ENCODE data around the gene OR6J1.
"Not testable (repeated sequence)": the region's sequence is repeated elsewhere in the genome, so short reads cannot be mapped to it uniquely, and the experiment has no call there.

Gene OR6J1

DNA sequence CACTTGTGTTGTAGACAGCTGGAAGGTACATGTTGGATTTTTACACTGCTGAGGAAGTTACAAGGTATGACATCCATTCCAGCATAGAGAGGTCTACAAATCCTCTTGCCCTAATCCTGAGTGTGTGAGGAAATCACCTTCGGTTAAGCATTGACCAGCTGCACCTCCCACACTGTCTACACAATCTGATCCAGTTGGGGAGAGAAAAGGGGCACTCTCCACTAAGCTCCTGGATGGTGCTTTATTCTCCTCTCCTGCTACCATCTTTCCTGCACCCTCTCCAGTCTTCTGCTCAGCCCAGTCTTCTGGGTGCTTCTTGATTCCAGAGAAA lies at the start of gene OR6J1:
Gene OR6J1, minus strand, starts transcription at position 48 of the 331 bp plus-strand sequence. CDS start 9,541 bp downstream, outside the sequence.
- no peak for DNase-seq

DNA sequence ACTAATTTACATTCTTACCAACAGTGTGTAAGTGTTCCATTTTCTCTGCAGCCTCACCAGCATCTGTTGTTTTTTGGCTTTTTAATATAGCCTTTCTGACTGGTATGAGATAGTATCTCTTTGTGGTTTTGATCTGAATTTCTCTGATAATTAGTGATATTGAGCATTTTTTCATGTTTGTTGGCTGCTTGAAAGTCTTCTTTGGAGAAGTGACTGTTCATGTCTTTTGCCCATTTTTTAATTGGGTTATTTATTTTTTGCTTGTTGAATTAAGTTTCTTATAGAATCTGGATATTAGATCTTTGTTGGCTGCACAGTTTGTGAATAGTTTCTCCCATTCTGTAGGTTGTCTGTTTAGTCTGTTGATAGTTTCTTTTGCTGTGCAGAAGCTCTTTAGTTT lies 48.0 kb upstream of the OR6J1 start:
- no peak for DNase-seq

DNA sequence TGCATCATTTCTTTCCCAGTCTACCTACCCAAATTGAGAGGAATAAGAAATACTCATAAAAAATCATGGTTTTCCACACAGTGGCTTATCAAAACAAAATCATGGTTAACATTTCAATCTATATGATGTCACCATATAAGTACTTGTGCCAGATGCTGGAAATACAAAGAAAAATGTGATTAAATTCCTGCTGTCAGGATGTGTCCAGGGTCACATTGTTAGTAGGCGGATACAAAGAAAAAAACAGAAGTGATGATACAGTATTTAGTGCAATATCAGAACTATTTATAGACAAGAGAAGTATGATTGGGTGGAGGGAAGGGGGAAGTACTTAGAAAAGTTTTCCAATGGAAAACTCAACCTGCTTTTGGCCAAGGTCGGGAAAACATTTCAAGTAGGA lies 47.0 kb upstream of the OR6J1 start:
- peak; percentile 95 for DNase-seq

DNA sequence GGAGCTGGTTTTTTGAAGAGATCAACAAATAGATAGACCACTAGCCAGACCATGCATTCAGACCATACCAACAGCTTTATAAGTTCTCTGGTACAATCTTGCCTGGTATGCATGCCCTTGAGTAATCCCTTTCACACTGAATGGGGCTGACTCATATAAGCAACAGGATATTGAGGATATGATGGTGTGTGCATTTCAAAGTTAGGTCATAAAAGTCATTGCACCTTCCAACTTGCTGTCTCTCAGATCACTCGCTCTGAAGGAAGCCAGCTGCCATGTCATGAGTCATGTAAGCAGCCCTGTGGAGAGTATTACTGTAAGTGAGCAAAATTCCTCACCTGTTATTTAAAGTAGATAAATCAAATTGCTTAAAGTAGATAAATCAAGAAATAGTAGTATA lies 45.0 kb upstream of the OR6J1 start:
- DNase-seq, result peak; percentile 99

DNA sequence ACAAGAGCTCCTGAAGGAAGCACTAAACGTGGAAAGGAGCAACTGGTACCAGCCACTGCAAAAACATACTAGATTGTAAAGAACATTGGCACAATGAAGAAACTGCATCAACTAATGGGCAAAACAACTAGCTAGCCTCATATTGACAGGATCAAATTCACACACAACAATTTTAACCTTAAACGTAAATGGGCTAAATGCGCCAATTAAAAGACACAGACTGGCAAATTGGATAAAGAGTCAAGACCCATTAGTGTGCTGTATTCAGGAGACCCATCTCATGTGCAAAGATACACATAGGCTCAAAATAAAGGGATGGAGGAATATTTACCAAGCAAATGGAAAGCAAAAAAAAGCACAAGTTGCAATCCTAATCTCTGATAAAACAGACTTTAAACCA lies 43.8 kb upstream of the OR6J1 start:
- not testable (repeated sequence) for DNase-seq

DNA sequence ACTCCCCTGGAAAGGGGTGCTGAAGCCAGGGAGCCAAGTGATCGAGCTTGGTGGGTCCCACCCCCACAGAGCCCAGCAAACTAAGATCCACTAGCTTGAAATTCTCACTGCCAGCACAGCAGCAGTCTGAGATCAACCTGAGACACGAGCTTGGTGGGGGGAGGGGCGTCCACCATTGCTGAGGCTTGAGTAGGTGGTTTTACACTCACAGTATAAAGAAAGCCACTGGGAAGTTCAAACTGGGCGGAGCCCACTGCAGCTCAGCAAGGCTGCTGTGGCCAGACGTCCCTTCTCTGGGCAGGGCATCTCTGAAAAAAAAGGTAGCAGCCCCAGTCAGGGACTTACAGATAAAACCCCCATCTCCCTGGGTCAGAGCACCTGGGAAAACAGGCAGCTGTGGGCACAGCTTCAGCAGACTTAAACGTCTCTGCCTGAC lies 42.0 kb upstream of the OR6J1 start:
- not testable (repeated sequence) for DNase-seq

DNA sequence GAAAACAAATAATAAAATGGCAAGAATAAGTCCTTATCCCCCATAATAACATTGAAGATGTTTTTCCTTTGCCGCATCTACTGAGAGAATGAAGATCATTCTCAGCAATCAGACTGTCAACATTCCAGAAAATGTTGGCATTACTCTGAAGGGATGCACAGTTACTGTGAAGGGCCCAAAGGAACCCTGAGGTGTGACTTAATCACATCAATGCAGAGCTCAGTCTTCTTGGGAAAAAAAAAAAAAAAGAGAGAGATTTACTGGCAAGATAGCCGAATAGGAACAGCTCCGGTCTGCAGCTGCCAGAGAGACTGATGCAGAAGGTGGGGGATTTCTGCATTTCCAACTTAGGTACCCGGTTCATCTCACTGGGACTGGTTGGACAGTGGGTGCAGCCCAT lies 41.3 kb upstream of the OR6J1 start:
- DNase-seq, result no peak

DNA sequence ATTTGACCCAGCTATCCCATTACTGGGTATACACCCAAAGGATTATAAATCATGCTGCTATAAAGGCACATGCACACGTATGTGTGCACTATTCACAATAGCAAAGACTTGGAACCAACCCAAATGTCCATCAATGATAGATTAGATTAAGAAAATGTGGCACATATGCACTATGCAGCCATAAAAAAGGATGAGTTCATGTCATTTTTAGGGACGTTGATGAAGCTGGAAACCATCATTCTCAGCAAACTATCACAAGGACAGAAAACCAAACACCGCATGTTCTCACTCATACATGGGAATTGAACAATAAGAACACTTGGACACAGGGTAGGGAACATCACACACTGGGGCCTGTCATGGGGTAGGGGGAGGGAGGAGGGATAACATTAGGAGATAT lies 39.3 kb upstream of the OR6J1 start:
- not testable (repeated sequence) for DNase-seq

DNA sequence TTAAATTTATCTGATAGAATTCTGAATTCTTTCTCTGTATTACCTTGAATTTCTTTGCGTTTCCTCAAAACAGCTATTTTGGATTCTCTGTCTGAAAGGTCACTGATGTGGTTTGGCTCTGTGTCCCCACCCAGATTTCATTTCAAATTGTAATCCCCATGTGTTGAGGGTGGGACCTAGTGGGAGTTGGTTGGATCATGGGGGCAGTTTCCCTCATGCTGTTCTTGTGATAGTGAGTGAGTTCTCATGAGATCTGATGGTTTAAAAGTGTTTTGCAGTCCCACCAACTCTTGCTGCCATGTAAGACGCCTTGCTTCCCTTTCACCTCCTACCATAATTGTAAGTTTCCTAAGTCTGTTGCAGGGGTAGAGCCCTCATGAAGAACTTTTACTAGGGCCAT lies 34.1 kb upstream of the OR6J1 start:
- DNase-seq, result no peak

DNA sequence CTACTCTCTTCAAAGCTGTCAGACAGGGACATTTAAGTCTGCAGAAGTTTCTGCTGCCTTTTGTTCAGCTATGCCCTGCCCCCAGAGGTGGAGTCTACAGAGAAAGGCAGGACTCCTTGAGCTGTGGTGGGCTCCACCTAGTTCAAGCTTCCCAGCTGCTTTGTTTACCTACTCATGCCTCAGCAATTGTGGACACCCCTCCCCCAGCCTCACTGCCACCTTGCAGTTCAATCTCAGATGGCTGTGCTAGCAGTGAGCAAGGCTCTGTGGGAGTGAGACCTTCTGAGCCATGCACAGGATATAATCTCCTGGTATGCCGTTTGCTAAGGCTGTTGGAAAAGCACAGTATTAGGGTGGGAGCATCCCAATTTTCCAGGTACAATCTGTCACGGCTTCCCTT lies 33.4 kb upstream of the OR6J1 start:
- not testable (repeated sequence) for DNase-seq

DNA sequence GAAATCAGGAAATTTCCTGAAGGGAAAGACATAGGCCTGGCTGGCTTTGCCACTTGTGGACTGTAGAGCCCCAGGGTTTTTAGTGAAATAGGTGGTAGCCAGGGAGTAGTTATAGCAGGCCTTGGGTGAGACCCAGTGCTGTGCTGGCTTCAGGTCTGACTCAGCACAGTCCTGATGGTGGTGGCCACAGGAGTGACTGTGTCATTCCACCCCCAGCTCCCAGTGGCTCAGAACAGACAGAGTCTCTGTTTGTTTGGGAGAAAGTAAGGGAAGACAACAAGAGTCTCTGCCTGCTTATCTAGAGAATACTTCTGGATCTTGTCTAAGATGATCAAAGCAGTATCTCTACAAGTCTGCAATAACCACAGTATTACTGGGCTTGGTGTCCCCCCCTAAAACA lies 27.5 kb upstream of the OR6J1 start:
- no peak for DNase-seq

DNA sequence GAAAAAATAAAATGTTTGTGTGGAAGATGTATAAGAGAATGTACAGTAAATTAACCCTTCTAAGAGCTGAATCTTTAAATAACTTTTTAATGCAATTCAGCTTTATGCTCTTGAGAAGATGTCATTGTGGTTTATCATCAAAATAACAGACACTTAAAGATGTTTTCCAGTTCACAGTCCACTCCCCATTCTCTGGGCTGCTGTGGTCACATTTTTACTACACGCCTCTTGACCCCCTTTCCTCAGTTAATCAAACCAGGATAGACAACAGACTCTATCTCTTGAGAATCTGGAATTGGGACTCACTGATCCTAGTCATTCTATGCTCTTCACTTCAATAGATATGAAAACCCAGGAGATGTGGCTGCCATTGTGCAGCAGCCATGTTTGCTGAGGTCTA lies 24.7 kb upstream of the OR6J1 start:
- no peak for DNase-seq

DNA sequence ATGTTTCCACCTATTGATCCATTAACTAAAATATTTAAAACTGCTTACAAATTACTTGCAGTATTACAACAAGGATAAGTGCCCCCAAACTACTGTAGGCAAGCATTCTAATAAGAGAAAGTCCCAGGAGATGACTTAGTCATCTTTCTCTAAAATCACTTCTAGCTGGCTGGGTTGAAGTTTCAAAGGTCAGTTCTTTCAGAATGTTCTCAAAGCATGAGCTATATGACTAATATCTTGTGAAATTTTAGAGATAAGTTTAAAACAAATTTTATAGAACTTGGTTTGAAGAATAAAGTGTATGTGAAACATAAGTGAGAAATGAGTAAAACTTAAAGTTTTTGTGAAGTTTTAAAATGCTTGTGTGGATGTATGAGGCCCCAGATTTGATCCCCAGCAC lies 24.3 kb upstream of the OR6J1 start:
- DNase-seq, result peak; percentile 80

DNA sequence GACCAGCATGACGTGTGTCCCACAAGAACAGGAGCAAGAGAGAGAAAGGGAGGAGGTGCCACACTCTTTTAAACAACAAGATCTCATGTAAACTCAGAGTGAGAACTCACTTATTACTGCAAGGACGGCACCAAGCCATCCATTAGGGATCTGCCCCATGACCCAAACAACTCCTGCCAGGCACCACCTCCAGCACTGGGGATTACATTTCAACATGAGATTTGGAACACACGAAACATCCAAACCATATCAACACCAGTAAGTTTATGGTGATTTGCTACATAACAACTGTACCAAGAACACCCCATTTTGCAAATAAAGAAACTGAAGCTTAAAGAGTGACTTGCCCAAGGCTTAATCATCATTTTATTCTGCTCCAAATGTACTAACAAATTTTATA lies 23.7 kb upstream of the OR6J1 start:
- no peak for DNase-seq

DNA sequence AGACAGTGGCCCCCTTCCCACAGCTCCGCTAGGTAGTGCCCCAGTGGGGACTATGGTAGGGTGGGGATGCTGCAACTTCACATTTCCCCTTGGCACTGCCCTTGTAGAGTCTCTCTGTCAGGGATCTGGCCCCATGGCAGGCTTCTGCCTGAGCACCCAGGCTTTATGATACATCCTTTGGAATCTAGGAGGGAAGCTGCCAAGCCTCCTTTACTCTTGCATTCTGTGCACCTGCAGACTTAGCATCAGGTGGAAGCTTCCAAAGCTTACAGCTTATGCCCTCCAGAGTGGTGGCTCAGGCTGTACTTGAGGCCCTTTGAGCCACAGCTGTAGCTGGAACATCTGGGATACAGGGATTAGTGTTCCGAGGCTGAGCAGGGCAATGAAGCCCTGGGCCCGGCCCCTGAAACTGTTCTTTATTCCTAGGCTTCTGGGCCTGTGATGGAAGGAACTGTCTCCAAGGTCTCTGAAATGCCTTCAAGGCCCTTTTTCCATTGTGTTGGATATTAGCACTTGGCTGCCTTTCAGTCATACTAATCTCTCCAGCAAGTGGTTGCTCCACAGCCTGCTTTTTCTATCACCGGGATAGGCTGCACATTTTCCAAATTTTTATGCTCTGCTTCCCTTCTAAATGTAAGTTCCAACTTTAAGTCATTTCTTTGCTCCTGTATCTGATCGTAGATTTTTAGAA lies 22.2 kb upstream of the OR6J1 start:
- DNase-seq, result no peak

DNA sequence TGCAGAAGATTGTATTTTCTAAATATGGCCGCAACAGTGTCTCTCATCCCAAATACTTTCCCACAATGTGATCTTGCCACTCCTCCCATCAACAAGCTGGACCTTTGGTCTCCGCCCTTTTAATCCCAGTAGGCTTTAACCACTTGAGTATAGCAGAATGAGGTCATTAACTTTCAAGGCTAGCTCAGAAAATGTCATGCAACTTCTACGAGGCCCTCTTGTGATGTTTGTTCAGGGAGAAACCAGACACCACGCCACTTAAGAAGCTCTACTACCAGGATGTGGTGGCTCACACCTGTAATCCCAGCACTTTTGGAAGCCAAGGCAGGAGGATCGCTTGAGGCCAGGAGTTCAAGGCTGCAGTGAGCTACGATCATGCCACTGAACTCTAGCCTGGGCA lies 20.1 kb upstream of the OR6J1 start:
- DNase-seq, result peak; percentile 35

DNA sequence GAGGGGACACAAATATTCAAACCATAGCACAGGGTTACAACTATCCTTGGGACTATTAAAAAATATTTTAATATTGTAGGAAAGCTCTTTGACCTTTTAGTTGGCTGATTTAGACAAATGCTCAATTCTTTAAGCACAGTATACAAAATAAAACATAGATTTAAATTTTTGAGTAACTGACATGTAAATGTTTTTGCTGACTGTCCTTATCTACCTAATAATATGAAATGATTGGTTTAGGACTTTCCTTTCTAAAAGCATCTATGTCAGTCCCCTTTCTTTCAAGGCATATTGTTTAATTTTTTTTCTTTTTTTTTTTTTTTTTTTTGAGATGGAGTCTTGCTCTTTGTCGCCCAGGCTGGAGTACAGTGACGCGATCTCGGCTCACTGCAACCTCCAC lies 16.5 kb upstream of the OR6J1 start:
- DNase-seq, result no peak

DNA sequence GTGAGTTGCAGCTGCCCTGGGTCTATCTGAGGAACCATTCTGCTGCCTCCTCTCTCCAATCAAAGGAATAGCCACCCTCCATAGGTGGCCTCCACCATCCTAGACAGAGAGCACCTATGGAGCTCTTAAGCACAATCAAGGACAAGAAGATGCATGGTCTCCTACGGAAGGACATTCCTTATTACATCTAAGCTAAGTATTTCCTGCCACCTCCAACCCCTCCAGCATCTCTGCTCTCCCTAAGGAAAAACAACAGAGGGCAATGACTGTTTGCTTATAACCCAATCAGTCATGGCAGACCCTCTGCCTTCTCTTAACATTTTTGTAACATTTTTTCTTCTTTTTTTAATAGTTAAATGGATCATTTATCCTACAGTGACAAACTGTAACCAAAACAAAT lies 14.8 kb upstream of the OR6J1 start:
- DNase-seq, result no peak

DNA sequence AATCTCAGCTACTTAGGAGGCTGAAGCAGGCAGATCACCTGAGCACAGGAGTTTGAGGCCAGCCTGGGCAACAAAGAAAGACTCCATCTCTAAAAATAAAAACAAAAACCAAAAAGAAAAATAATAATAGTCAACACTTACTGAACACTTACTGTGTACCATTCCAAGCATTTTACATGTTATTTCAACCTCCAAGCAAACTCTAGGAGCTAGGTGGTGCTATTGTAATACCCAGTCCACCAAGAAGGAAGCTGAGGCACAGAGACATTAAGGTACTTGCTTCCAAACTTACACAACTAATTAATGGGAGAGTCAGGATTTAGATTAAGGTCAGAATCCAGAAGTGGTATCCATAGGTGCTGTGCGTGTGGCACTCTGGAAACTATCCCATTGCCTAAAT lies 13.7 kb upstream of the OR6J1 start:
- peak; percentile 71 for DNase-seq

DNA sequence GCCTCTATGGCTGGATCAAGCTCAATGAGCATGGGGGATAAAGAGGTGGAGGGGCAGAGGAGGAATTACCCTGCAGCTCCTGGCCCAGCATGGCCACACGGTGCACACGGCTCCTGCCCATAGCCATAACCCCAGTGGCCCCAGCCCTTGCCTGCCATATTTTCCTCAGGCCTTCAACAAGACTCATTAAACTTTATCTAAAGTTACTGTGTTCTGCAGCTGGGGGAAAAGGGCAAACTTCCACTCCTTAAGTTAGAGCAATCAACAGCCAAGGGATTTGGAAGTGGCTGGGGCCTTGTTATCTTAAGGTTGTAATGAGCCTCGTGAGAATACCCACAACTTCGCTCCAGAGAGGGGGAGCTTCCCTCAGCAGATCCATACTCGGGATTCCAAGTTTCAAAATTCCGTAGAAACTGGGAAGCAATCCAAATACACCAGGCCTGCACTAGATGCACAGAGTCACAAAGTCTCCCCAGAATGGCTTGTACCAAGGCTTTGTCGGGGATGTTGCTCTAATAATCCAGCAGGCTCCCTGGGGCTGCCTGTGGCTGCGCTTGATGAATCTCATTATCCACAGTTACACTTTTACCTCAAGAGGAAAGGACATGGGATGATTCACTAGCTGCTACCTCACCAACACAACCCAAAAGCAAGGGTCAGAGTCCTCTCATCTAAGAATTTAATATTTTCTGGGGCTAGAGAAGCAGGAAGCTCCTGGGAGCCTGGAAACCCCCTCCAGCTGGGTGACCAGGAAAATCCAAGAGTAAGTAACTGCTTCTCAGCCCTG lies 13.0 kb upstream of the OR6J1 start:
- DNase-seq, result no peak

DNA sequence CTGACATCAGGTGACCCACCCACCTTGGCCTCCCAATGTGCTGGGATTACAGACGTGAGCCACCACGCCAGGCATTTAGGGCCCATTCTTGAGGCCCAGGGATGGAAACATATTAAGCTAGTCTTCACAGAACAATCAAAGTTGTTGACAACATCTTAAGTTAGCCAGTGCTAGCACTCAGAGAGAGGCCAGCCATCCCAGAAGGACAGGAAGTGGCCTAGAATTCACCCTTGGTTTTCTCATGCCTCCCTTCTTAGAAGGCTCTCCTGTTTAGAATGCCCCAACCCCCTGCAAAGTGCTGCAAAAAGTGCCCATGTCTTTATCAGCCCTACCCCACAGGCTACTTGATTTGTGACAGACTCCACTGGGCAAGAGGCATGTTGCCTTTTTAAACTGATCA lies 12.1 kb upstream of the OR6J1 start:
- no peak for DNase-seq

DNA sequence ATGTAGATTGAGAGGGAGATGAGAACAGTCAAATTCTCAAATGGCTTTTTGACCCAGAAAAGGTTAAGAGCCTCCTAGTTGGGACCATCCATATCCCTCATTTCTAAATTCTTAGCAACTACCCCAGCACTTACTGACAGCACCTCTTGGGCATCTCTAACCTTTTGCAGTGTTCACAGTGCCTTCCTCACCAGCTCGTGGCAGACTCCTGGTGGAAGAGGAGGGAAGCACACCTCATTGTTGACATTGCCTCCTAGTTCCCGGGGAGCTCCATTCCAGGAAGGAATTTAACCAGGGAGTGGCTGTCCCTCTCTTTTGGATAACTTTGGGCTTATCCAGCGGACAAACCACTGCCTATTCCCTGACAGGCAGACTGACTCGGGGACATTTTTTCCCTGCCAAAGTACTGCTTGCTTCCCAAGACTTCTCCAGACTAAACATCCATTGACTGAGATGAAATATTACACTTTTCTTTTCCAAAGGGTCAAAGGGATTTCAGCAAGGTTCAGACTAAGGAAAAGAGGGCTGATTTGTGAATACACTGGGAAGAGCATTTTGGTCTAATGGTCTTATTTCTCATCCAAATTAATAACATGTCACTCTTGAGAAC lies 9.0 kb upstream of the OR6J1 start:
- peak; percentile 82 for DNase-seq

DNA sequence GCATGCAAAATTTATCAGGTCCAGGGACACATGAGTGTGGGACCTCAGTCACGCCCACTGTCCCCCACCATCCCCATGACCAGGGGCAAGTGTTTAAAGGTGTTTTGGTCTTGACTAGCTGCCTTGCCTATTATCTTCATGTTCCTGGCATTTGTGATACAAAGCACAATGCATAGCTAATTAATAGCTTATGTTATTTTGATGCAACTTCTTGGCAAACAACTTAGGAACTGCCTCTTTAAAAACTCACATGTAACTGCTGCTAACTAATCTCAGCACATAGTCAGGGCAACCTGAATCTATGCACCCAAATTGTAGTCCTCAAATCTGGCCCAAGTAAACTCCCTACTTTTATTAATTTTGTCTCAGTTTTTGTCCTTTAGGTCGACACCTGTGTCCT lies 7.4 kb upstream of the OR6J1 start:
- DNase-seq, result no peak

DNA sequence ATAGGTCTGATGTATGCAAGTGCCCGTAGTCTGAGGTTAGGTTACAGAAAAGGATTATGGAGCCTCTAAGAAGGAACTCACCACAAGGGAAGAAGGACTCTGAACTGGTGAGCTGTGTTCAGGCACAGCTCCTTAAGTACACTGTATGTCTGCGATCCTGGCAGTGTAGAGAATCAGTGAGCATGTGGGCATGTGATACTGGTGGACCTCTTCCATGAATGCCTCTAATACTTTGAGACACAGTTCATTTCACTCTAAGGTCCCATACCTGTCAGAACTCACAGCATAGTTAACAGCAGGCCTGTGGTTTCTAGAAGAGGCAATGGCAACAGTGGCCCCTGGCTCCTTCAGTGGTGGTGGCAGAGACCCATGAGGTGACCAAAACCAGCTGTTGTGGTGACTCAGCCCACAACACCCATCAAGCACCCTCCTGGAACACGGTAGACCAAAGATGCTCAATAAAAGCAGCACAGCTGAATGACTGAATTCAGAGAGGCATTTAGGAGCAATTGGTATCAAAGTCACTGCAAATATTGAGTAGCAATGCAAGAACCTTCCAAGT lies 6.9 kb upstream of the OR6J1 start:
- peak; percentile 20 for DNase-seq

Measured in HCEC 1CT (cell line).